NCI-H146 (cell line): ENCODE results near the gene CHFR.
"Not testable (repeated sequence)": the region's sequence is repeated elsewhere in the genome, so short reads cannot be mapped to it uniquely, and the experiment has no call there.

Experiments
- DNase-seq: peaks from one replicate; lab custom pipeline; 2025; lab: John Stamatoyannopoulos, UW

Gene CHFR

GRCh38 chr12:132887513-132888351 lies at the start of gene CHFR:
Gene CHFR, minus strand, starts transcription at chr12:132887605. Its CDS starts 277 bp downstream, at chr12:132887328.
- peak; percentile 97 for DNase-seq

GRCh38 chr12:132936921-132937320 lies 49.5 kb upstream of the CHFR start:
- not testable (repeated sequence) for DNase-seq

- DNase-seq = no peak
Measured at GRCh38 chr12:132936163-132936562, 48.8 kb upstream of the CHFR start.

GRCh38 chr12:132926415-132926833 lies 39.0 kb upstream of the CHFR start:
- DNase-seq = no peak

- DNase-seq = no peak
Measured at GRCh38 chr12:132925597-132926414, 38.4 kb upstream of the CHFR start.

GRCh38 chr12:132924356-132924755 lies 37.0 kb upstream of the CHFR start:
- no peak for DNase-seq

- DNase-seq = no peak
Measured at GRCh38 chr12:132923356-132923909, 36.0 kb upstream of the CHFR start.

- no peak for DNase-seq
Measured at GRCh38 chr12:132922676-132923075, 35.3 kb upstream of the CHFR start.

GRCh38 chr12:132921685-132922084 lies 34.3 kb upstream of the CHFR start:
- DNase-seq = no peak

GRCh38 chr12:132918680-132919079 lies 31.3 kb upstream of the CHFR start:
- DNase-seq = no peak

GRCh38 chr12:132909030-132909368 lies 21.6 kb upstream of the CHFR start:
- no peak for DNase-seq

- DNase-seq = peak; percentile 97
Measured at GRCh38 chr12:132908145-132909029, 21.0 kb upstream of the CHFR start.

- peak; percentile 17 for DNase-seq
Measured at GRCh38 chr12:132907789-132908144, 20.4 kb upstream of the CHFR start.

- no peak for DNase-seq
Measured at GRCh38 chr12:132907216-132907615, 19.8 kb upstream of the CHFR start.

- DNase-seq = no peak
Measured at GRCh38 chr12:132904718-132905328, 17.4 kb upstream of the CHFR start.

- DNase-seq = no peak
Measured at GRCh38 chr12:132899033-132899432, 11.6 kb upstream of the CHFR start.

- DNase-seq = no peak
Measured at GRCh38 chr12:132888852-132889251, 1.4 kb upstream of the CHFR start.

GRCh38 chr12:132886529-132887477 lies 602 bp downstream of the CHFR start:
- DNase-seq = peak; percentile 71

- no peak for DNase-seq
Measured at GRCh38 chr12:132881818-132882217, 5.6 kb downstream of the CHFR start.

- DNase-seq = not testable (repeated sequence)
Measured at GRCh38 chr12:132874620-132875019, 12.8 kb downstream of the CHFR start.
